Ascending aorta (tissue), 2 donors: ENCODE results near the gene PRTFDC1. TPM values are rescaled to one million over a fixed set of nuclear protein-coding genes. Genes with fewer than 3 reads are reported as not detected.
A peak's percentile ranks its signal among the peaks of the same experiment; 100 is the strongest.
"Not testable (repeated sequence)": the region's sequence is repeated elsewhere in the genome, so short reads cannot be mapped to it uniquely, and the experiment has no call there.

Source experiments
- DNase-seq, 2 donors: peaks; one replicate each; pipeline ENCODE4 v3.0.0-alpha.2; 2019; ENCODE audit warnings: low spot score in 2 of 2
- H3K27ac ChIP-seq, 2 donors: fragments of 200-600 bp; sonication (generic); one replicate each; pipeline ENCODE4 v1.5.1; 2016 to 2017; ENCODE audit warnings: mild to moderate bottlenecking in 1 of 2
- H3K27me3 ChIP-seq: fragments of 200-600 bp; sonication (generic); one replicate; pipeline ENCODE4 v1.5.1; 2017
- H3K36me3 ChIP-seq, 2 donors: fragments of 200-600 bp; sonication (generic); one replicate each; pipeline ENCODE4 v1.5.1; 2016
- H3K4me1 ChIP-seq, 2 donors: fragments of 200-600 bp; sonication (generic); one replicate each; pipeline ENCODE4 v1.5.1; 2016 to 2017; ENCODE audit warnings: mild to moderate bottlenecking in 1 of 2
- H3K4me3 ChIP-seq, 2 donors: fragments of 200-600 bp; sonication (generic); one replicate each; pipeline ENCODE4 v1.5.1; 2016 to 2017; ENCODE audit warnings: mild to moderate bottlenecking in 1 of 2
- H3K9me3 ChIP-seq, 2 donors: fragments of 200-600 bp; sonication (generic); one replicate each; pipeline ENCODE4 v1.5.1; 2016
- CTCF ChIP-seq, 3 experiments: fragments of 200-600 bp in 2 of 3; fragments of 450-650 bp in 1 of 3; sonication (generic) in 2 of 3; IDR thresholded peaks; one replicate each; pipeline ENCODE4 v1.5.1; 2016 to 2019; ENCODE audit warnings: antibody characterized with exemption in 3 of 3, mild to moderate bottlenecking in 1 of 3, moderate library complexity in 1 of 3
- intact Hi-C: fragments of 100-400 bp; cut with DNase I; formaldehyde crosslinking; loops from one replicate; pipeline ENCODE4 v1.15.1; 2023
- total RNA-seq: library from RNA; depleted of rRNA; stranded (reverse); fragments of >200 nt; gene quantifications from one replicate; pipeline ENCODE4 v1.1.0, GENCODE V29; 2016

Gene PRTFDC1
- total RNA-seq, 1 donor from 2014 or later = 3.6 TPM

DNA sequence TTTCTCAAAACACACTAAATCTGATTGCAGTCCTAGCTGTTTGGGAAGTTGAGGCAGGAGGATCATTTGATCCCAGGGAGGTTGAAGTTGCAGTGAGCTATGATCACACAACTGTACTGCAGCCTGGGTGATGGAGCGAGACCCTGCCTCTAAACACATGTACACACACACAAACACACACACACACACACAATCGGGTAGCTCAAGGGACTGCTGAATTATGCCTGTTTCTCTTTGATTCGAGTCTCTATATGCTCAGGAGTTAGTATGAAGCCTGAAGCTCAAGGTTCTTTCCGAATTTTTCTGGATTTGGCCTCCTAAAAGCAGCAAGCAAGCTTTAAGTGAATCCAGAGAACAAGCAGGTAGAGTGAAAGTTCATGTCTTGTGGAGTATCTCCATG, 22.5 kb downstream of the PRTFDC1 start:
- H3K27ac ChIP-seq = no peak overlapping the region
- H3K9me3 ChIP-seq = no peaks in the 10 kb centered on the region
- H3K36me3 ChIP-seq = no peaks in the 10 kb centered on the region
- no peak for TF ChIP-seq CTCF (IDR thresholded peaks at IDR 0.05)
- no peak for DNase-seq
- H3K4me1 ChIP-seq = peaks cover 0 to 15% of the 10 kb centered on the region in 2 donors
- no peak overlapping the region for H3K4me3 ChIP-seq
- no peaks in the 10 kb centered on the region for H3K27me3 ChIP-seq
- intact Hi-C loops = no loop called here

DNA sequence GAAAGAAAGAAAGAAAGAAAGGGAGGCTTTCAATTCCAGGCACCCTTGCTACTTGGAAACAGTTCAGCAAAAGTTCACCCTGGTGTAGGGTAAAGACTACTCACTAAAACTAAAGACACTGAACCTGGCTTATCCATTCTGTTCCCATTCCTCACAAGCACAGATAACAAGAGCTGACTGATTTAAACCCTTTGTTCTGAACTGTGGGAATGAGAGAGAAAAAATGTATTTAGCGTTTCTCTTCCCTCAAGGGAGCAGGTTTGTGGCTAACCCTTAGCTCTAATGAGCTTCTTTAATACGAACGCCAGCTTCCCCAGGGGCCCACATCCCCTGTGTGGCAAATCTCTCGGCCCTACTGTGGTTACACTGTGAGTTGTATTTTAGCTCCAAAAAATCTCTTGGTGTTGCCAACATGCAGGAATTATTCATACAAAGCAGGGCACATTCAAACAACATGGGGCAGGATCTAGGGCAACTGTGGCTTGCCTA, 23.3 kb downstream of the PRTFDC1 start:
- H3K4me3 ChIP-seq = no peak overlapping the region
- no peaks in the 10 kb centered on the region for H3K27me3 ChIP-seq
- H3K36me3 ChIP-seq = no peaks in the 10 kb centered on the region
- intact Hi-C loops = no loop called here
- H3K4me1 ChIP-seq = peaks cover 0 to 15% of the 10 kb centered on the region in 2 donors
- DNase-seq = no peak
- TF ChIP-seq CTCF (IDR thresholded peaks at IDR 0.05) = no peak
- peak overlapping the region; percentile 19 to 67 for H3K27ac ChIP-seq
- H3K9me3 ChIP-seq = peaks cover 0 to 3% of the 10 kb centered on the region in 2 donors

- Histone ChIP-seq H3K4me1 (peaks cover 0 to 15% of the 10 kb centered on the region in 2 donors), H3K27me3 (no peaks in the 10 kb centered on the region), H3K9me3 (peaks cover 0 to 3% of the 10 kb centered on the region in 2 donors), H3K36me3 (no peaks in the 10 kb centered on the region), H3K27ac (no peak overlapping the region), H3K4me3 (no peak overlapping the region)
- no peak for DNase-seq
- no peak for TF ChIP-seq CTCF (IDR thresholded peaks at IDR 0.05)
- intact Hi-C loops = no loop called here
Measured at GRCh38 chr10:24928163-24928562, 24.2 kb downstream of the PRTFDC1 start.

DNA sequence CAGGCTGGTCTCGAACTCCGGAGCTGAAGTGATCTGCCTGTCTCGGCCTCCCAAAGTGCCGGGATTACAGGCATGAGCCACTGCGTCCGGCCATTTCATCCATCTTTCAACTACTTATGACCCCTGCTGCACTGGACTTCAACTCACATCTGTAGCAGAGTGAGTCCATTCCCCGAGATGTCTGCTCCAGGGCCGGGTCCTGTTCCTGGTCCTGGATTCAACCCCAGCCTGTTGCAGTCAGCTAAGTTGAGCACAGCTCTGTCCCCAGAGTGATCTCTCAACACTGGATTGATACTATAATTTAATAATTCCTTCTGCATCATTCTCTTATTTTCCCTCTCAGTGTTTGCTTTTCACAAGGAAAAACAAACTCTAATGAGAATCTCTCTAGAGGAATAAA, 25.8 kb downstream of the PRTFDC1 start:
- no peaks in the 10 kb centered on the region for H3K36me3 ChIP-seq
- H3K27me3 ChIP-seq = no peaks in the 10 kb centered on the region
- H3K27ac ChIP-seq = no peak overlapping the region
- intact Hi-C loops = no loop called here
- DNase-seq = no peak
- H3K4me1 ChIP-seq = peaks cover 0 to 15% of the 10 kb centered on the region in 2 donors
- peaks cover 0 to 3% of the 10 kb centered on the region in 2 donors for H3K9me3 ChIP-seq
- no peak for TF ChIP-seq CTCF (IDR thresholded peaks at IDR 0.05)
- no peak overlapping the region for H3K4me3 ChIP-seq

DNA sequence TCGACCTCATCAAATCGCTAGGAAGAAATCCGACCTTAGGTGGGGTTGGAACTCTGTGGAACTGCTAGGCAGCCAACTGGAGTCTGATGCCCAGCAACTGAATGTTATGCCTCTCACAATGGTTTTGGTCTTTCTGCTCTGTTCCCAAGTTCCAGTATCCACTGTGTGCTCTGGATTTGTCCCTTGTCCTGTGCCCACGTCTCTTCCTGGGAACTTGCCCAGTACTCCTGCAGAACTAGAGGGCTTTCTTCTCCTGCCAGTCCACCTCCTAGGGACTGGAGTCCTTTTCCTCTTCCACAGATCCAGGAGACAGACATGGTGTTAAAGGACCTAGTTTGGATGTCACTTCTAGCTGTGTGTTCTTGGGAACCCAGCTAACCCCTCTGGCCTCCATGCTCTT, 26.6 kb downstream of the PRTFDC1 start:
- TF ChIP-seq CTCF (IDR thresholded peaks at IDR 0.05) = no peak
- Histone ChIP-seq H3K27ac (no peak overlapping the region), H3K27me3 (no peaks in the 10 kb centered on the region), H3K9me3 (peaks cover 0 to 3% of the 10 kb centered on the region in 2 donors), H3K4me3 (no peak overlapping the region), H3K36me3 (no peaks in the 10 kb centered on the region), H3K4me1 (peaks cover 0 to 19% of the 10 kb centered on the region in 2 donors)
- intact Hi-C loops = no loop called here
- no peak for DNase-seq

GRCh38 chr10:24924483-24924882, 27.9 kb downstream of the PRTFDC1 start:
- intact Hi-C loops, H3K36me3 ChIP-seq, H3K9me3 ChIP-seq, H3K27me3 ChIP-seq, H3K4me3 ChIP-seq, H3K4me1 ChIP-seq, DNase-seq, H3K27ac ChIP-seq: not testable (repeated sequence)

GRCh38 chr10:24922222-24922868, 30.1 kb downstream of the PRTFDC1 start:
- H3K4me3 ChIP-seq, DNase-seq, intact Hi-C loops, H3K27ac ChIP-seq, H3K27me3 ChIP-seq, H3K36me3 ChIP-seq, H3K4me1 ChIP-seq, H3K9me3 ChIP-seq: not testable (repeated sequence)
